HG02973 (cell line): ENCODE measurements around the gene NUP88.
"Not testable (repeated sequence)": the region's sequence is repeated elsewhere in the genome, so short reads cannot be mapped to it uniquely, and the experiment has no call there.

Experiments used
- ATAC-seq: cut with Tn5 transposase; IDR thresholded peaks from one replicate; pipeline ENCODE4 v1.9.1; 2021; ENCODE audit warnings: moderate library complexity; ENCODE audit not compliant: unreplicated experiment

NUP88 gene

GRCh38 chr17:5419356-5419958 is at the start of gene NUP88:
TSS of gene NUP88 (minus strand) at chr17:5419662. CDS start at chr17:5419650, 12 bp downstream.
- ATAC-seq, result peak; percentile 79

DNA sequence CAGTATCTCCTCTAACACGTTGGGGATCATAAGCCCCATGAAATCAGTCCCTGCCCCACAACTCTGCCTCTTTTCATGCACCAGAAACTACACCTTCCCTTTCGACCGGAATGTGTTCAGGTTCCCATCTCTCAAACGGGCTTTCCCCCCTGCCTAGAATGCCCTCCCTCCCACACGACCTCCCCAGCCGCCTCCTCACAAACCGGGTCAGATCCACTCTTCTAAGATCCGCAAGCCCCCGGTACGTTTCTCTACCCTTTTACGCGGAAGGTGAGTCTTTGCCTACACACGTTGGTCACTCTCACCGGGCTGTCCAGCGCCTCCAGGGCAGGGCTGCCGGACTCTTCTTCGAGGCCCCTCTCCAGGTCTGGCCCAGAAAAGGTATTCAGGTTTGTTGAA is 48.6 kb upstream of the NUP88 start:
- ATAC-seq, result peak; percentile 16

- ATAC-seq, result no peak
Observed at GRCh38 chr17:5467416-5467815, 48.0 kb upstream of the NUP88 start.

DNA sequence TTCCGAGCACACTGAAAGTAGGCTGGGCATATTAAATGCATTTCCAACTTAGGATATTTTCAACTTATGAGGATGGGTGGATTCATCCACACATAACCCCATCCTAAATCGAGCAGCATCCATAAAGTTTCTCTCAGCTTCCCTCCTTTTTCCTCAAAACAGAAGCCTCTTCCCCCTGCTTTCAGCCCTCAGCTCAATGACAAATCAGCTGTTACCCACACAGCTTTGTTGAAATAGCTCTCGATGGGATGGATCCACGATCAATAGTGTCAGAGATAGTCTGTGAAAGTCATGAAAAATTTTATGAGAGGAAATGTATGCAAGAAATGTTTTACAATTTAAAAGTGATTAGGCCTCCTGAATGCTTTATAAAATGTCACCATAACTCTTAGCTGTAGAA is 46.8 kb upstream of the NUP88 start:
- no peak for ATAC-seq

DNA sequence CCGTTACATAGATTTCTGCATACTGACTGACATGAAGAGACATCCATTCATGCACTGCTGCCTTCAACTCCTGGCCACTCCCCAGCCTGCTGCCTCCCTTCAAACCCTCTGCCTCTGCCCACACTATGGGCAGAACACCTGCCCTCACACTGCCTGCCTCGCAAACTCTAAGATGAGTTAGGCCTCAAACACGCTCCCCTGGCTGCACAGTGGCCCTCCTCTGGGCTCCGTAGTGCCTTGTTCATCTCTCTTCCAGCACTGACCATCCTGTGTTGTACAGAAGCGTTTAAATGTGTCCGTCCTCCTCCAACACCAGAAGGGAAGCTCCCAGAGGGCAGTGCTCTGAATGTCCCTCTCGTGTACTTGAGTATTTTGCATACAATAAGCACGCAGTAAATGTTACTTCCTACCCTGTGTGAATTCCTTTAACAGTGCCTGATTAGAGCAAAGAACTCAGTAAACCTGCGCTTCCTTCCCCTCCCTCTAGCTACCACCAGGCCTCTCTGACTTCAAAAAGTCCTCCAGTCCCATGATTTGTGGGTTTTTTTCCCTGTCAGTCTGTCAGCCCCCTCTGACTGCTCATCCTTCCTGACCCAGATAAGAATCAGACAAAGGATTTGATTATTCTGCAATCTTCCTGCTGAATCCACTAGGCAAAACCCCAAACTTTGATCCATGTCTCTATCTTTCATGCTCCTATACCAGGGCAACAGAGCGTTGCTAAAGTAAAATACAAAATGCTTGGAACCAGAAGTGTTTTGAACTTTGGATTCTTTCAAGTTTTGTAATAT is 45.5 kb upstream of the NUP88 start:
- no peak for ATAC-seq

DNA sequence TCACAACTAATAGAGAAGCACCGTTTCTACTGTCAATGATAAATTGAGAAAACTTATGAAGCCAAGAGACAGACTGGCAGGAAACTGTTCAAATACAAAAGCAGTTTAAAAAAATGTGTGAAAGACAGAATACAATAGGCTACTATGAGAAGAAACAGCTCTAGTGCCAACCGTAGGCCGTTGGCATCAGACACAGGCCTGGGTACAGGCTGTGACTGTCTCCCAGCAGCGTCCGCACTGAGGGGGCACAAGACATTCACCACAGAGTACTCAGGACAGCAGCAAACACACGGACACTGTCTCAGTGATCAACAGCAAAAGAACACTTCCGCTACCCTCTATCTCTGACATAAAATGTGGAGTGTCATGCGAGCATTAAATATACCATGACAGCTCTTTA is 27.3 kb upstream of the NUP88 start:
- ATAC-seq, result no peak

DNA sequence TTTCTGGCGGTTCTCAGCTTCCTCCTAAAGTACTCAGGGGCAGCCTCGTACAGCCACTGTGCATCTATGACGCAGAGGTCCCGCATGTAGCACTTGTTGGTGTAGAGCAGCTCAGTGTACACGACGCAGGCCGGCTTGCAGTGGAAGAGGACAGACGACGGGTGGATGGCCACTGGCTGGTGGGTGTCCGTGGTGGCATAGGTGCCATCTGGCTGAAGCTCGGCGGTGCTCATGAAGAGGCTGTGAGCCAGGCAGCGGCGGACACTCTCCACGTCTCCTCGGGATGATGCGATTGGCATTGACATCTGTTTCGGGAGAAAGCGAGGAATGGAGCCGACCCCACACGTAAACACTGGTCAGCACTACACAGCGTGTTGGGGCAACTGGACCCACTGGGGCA is 24.7 kb upstream of the NUP88 start:
- ATAC-seq, result no peak

DNA sequence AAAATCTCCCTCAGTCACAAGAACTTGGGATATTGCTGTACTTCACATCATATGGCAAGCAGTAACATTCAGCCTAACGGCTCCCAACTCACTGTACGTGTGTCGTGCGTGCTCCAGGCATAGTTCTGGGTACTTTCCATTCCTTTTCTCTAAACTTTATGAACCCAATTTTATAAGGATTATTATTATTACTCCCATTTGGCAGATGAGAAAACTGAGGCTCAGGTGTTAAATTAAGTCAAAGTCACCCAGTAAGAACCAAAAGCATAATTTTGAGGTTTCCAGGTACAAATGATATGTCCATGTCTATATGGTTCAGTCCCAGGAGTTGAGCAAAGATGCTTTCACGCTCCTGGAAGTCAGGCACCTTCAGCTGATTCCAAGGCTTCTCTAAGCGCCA is 24.3 kb upstream of the NUP88 start:
- no peak for ATAC-seq

- ATAC-seq, result no peak
Observed at GRCh38 chr17:5439446-5439764, 19.9 kb upstream of the NUP88 start.

GRCh38 chr17:5438716-5439445 is 19.4 kb upstream of the NUP88 start, which contains the start of gene C1QBP:
TSS of gene C1QBP (minus strand) at chr17:5439155. CDS start at chr17:5439073, 82 bp downstream.
- peak; percentile 74 for ATAC-seq

DNA sequence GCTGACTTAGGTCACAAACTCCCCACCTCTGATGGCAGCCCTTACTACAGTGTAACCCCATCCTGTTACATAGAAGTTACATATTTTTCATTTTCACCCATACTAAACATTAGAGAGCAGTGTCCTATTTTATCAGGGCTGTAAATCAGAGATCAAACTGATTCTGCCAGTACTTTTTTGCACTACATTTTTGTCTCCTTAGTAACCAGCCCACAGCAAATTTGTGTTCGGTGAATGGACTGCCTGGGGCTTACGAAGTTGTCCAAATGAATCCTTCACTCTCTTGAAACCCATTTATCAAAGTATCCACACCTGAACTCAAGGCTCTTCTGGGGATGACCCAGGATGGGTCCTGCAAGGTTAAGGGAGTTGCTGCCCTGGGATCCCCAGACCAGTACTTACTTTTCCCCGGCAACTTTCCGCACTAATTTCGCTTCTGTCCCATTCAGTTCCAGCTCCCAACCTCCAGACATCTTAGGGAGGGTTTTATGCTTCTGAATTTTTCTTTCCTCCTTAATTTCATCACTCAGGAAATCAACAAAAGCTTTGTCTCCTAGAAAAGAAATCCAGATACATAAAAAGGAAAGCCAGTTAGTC is 18.4 kb upstream of the NUP88 start:
- ATAC-seq, result no peak

DNA sequence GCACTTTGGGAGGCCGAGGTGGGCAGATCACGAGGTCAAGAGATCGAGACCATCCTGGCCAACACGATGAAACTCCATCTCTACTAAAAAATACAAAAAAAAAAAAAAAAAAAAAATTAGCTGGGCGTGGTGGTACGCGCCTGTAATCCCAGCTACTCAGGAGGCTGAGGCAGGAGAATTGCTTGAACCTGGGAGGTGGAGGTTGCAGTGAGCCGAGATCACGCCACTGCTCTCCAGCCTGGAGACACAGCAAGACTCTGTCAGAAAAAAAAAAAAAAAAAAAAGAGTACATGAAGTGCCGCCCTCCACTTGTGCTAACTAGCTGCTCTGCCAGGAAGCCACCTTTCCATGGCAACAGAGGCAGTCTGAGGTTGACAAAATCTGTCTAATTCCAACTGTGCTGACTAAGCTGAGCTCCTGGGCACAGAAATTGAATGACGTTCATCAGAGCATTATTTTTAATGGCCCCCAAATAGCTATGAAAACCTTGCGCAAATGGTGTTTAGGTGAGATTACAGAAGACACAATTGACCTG is 16.4 kb upstream of the NUP88 start:
- not testable (repeated sequence) for ATAC-seq

- ATAC-seq, result no peak
Observed at GRCh38 chr17:5434984-5435383, 15.5 kb upstream of the NUP88 start.

DNA sequence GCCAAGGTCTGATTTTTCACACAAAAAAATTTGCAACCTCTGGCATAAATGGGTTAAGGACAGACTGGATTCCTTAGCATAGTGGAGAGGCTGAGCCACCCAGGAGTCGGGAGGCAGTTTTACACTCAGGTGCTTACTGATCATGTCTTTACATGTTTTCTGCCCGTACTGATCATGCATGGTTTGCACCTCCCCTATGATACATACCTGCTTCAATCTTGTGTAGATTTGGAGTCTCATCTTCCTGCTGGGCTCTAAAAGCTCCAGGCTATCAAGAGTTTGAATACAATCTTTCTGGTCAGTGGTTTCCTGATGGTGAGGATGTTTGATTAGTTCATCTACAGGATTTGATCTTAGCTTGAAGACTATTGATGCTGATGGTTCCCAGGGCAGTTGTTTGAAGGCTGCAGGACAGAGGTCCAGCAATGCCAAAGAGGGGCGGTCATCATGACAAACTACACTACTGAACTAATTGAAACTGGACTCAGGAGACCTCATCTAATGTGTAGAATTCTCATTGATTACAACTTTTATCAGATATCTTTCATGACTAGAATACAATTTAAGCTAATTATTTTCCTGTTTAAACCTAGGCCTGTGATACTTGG is 12.6 kb upstream of the NUP88 start:
- no peak for ATAC-seq

DNA sequence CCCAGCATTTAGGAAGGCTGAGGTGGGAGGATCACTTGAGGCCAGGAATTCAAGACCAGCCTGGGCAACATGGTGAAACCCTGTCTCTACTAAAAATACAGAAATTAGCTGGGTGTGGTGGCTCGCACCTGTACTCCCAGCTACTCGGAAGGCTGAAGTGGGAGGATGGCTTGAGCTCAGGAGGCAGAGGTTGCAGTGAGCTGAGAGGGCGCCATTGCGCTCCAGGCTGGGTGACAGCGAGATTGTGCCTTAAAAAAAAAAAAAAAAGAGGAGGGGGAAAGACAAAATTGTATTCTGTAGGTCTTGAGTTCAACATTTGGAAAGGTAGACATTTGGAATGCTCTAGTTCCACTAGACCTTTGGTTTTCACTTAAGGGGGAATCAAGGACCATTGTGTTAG is 11.8 kb upstream of the NUP88 start:
- ATAC-seq, result not testable (repeated sequence)

- ATAC-seq, result no peak
Observed at GRCh38 chr17:5430413-5430999, 11.0 kb upstream of the NUP88 start.

DNA sequence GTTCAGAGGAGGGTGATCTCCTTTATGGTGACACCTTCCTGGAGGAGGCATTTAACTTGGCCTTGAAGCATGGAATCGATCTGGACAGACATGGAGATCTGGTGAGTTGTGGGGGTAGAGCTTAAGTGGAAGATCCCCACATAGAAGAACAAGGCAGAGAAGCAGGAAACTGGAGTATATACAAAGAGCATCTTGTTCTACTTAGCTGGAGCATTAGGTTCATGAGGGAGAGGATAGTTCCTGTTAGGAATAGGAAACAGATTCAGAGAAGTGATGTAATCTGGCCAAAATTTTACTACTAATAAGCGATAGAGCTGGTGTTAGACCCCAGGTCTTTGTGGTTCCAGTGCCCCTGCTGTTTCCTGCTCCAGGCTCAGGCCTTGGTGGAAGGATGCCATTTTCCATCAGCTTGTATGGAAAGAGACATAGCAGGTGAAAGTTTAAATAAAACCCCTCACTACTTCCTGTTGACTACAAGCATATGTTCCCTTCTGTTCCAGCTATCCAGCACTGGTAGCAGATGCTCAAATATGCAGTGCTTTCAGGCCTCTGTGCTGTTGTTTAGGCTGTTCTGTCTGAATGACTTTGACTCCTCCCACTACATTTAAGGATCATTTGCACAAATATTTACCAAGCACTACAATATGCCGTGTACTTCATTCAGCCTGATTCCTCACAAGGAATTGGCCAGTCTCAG is 9.9 kb upstream of the NUP88 start:
- no peak for ATAC-seq

GRCh38 chr17:5425826-5426225 is 6.4 kb upstream of the NUP88 start:
- no peak for ATAC-seq

DNA sequence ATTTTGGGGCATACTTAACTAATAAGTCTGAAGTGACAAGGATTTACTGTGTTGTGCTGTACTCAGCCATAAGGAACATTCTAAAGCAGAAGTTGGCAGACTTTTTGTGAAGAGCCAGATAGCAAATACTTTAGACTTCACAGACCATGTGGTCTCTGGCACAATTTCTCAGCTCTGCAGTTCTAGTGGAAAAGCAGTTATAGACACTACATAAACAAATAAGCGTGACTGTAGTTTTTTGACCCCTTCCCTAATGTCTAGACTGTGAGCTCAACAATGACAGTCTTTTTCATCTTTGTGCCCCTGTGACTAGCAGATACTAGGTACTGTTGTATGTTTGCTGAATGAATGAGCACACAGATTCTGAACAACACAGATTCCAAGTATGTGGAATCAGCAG is 5.4 kb upstream of the NUP88 start:
- no peak for ATAC-seq

DNA sequence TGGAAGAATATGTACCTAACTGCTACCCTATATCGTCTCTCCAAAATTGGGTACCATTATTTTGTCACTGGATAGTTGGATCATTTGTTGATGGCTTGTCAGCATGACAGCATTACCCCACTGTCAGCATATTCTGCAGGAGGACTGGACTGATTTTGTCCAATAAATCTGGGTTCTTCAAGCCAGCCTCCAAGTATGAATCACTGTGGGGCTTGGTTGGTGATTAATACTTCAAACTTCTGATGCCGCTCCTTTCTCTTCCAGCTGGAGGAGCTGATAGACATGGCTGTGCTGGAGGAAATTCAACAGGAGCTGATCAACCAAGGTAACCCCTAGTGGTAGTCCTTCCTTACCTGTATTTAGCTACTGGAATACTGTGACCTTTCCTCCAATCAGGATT is 3.0 kb upstream of the NUP88 start:
- no peak for ATAC-seq
